22Rv1 (cell line): ENCODE results near the gene TACC2.

ENCODE experiments used
- H3K27ac ChIP-seq: fragments of 450-650 bp; 2 replicates; pipeline ENCODE4 v1.5.1; 2017
- ZFX ChIP-seq: fragments of 450-650 bp; IDR thresholded peaks from 2 replicates; pipeline ENCODE4 v1.6.1; 2017; ENCODE audit warnings: antibody characterized with exemption, borderline replicate concordance
- TF ChIP-seq, protein P1 (sequence below): fragments of 450-650 bp; IDR thresholded peaks from 2 replicates; pipeline ENCODE4 v1.5.1; 2017; ENCODE audit warnings: mild to moderate bottlenecking

Gene TACC2

DNA sequence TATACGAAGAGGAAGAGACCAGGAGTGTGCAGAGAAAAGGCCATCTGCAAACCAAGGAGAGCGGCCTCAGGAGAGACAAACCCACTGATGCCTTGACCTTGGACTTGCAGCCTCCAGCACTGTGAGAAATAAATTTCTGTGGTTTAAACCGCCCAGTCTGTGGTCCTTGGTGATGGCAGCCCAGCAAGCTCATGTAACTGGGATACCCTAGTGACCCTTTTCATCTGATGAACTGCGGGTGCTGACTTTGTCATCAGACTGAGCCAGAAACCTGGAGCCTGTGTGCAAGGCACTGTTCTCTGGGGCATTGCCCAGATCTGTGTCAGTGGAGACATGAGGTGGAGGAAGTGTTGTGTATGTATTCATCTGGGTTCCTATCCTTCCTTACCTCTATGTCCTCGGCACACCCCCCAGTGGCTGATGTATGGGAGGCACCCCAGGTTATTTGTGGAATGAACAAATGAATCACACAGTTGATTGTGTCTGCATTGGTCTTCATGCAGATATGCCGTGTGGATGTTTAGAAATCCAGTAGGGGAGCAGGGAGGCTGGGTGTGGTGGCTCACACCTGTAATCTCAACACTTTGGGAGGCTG is 217.6 kb downstream of the TACC2 start:
- no peak overlapping the region for H3K27ac ChIP-seq
- TF ChIP-seq, protein P1, sequence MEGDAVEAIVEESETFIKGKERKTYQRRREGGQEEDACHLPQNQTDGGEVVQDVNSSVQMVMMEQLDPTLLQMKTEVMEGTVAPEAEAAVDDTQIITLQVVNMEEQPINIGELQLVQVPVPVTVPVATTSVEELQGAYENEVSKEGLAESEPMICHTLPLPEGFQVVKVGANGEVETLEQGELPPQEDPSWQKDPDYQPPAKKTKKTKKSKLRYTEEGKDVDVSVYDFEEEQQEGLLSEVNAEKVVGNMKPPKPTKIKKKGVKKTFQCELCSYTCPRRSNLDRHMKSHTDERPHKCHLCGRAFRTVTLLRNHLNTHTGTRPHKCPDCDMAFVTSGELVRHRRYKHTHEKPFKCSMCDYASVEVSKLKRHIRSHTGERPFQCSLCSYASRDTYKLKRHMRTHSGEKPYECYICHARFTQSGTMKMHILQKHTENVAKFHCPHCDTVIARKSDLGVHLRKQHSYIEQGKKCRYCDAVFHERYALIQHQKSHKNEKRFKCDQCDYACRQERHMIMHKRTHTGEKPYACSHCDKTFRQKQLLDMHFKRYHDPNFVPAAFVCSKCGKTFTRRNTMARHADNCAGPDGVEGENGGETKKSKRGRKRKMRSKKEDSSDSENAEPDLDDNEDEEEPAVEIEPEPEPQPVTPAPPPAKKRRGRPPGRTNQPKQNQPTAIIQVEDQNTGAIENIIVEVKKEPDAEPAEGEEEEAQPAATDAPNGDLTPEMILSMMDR: no peak
- no peak for TF ChIP-seq ZFX

DNA sequence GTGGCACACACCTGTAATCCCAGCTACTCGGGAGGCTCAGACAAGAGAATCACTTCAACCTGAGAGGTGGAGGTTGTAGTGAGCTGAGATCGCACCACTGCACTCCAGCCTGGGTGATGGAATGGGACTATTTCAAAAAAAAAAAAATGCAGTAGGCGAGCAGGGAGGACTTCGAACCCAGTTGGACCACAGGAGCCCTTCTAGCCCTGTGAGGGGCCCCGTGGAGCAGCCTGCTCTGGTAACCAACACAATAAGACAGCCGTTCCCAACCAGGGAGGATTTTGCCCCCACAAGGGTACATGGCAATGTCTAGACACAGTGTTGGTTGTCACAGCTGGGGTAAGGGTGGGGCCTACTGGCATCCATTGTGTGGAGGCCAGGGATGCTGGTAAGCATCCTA is 218.2 kb downstream of the TACC2 start:
- TF ChIP-seq ZFX: no peak
- TF ChIP-seq, protein P1: no peak
- H3K27ac ChIP-seq: no peak overlapping the region

DNA sequence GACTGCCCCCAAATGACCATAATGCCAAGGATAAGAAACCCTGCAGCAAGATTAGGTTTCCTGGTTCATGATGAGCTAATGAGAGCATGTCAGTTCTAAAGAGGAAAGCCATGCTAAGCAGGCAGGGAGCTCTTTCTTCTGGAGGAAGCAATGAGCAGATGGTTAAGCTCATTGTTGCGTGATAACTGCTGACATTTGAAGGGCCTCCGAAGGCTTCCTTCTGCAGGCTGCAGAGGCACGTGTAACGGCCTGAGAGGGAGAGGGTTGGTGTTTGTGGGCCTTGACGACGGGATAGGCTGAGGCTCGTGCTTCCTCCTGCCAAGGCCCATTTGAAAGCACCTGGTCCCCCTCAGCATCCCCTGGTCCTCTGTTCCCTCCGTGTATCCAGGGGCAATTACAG is 218.6 kb downstream of the TACC2 start:
- no peak for TF ChIP-seq ZFX
- TF ChIP-seq, protein P1: no peak
- no peak overlapping the region for H3K27ac ChIP-seq

DNA sequence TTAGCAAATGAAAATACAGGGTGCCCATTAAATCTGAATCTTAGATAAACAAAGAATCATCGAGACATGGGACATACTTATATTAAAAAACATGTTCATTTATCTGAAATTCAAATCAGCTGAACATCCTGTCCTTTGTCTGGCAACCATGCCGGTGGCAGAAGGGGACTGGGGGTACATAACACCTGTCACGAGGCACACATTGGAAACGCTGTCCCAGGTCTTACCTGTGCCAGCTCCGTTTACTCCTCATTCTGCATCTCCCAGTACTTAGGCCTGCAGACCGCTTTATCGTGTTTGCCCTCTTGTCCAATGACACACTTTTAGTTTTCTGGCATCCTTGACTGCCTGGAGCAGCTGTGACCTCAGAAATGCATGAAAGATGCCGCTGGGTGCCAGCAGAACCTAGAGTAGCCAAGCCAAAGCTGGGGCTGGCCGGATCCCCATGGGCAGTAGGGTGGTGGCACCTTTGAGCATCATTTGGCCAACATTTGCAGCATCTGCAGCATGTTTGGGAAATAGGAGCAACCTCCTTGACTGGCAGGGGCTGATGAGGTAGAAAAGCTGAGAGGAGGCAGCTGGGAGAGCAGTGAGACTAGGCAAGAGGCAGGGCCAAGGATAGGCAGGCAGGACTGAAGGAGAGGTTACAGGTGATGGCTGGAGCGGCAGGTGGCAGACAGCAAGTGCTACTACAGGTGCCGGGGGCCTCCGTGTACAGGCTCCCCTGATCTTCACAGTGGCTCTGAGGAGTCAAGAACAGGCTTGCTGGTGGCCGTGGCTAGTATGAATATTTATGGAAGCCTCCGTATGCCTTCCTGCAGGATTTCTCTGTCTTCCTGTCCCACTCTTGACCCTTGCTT is 219.8 kb downstream of the TACC2 start:
- TF ChIP-seq, protein P1: no peak
- no peak for TF ChIP-seq ZFX

DNA sequence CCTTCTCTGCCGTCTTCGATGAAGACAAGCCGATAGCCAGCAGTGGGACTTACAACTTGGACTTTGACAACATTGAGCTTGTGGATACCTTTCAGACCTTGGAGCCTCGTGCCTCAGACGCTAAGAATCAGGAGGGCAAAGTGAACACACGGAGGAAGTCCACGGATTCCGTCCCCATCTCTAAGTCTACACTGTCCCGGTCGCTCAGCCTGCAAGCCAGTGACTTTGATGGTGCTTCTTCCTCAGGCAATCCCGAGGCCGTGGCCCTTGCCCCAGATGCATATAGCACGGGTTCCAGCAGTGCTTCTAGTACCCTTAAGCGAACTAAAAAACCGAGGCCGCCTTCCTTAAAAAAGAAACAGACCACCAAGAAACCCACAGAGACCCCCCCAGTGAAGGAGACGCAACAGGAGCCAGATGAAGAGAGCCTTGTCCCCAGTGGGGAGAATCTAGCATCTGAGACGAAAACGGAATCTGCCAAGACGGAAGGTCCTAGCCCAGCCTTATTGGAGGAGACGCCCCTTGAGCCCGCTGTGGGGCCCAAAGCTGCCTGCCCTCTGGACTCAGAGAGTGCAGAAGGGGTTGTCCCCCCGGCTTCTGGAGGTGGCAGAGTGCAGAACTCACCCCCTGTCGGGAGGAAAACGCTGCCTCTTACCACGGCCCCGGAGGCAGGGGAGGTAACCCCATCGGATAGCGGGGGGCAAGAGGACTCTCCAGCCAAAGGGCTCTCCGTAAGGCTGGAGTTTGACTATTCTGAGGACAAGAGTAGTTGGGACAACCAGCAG is 221.7 kb downstream of the TACC2 start:
- TF ChIP-seq, protein P1: no peak
- no peak for TF ChIP-seq ZFX
- H3K27ac ChIP-seq: no peak overlapping the region

More for the DNA sequence above, 219.8 kb downstream of the TACC2 start:
- H3K27ac ChIP-seq: no peak overlapping the region

DNA sequence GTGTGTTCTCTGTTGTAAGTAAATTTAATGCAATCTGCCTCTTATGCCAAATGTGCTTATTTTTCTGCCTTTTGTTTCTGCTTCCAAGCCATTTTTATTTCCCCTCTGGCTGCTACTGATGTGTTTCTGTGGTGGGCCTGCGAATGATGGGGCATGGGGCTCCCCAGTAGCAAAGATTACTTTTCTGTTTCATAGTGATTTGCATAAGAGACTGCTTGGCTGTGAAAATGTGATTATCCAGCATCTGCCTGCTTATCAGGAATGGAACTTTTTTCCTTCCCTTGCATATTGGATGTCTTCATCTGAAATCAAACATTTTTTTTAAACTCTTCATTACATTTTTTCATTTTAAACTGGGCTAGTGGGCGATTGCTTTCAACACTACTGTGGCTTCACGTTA is 224.4 kb downstream of the TACC2 start:
- TF ChIP-seq, protein P1: no peak
- no peak for TF ChIP-seq ZFX
- no peak overlapping the region for H3K27ac ChIP-seq
